HUES48 (cell line): ENCODE data around the gene MEF2D.

Experiments used
- H3K27ac ChIP-seq: one replicate; pipeline ENCODE4 v1.7.0; 2013; ENCODE audit warnings: low read depth, low read length, inconsistent platforms
- H3K27me3 ChIP-seq: 2 replicates; pipeline ENCODE4 v1.6.1; 2013; ENCODE audit warnings: mild to moderate bottlenecking, low read length; ENCODE audit not compliant: control insufficient read depth, insufficient read depth
- H3K36me3 ChIP-seq: 2 replicates; pipeline ENCODE4 v1.6.1; 2013; ENCODE audit warnings: low read length; ENCODE audit not compliant: control insufficient read depth, insufficient read depth
- H3K4me1 ChIP-seq: 2 replicates; pipeline ENCODE4 v1.6.1; 2013; ENCODE audit warnings: mild to moderate bottlenecking, low read length; ENCODE audit not compliant: control insufficient read depth, insufficient read depth
- H3K4me3 ChIP-seq: 2 replicates; pipeline ENCODE4 v1.5.1; 2013; ENCODE audit warnings: mild to moderate bottlenecking, low read depth, low read length
- H3K9ac ChIP-seq: 2 replicates; pipeline ENCODE4 v1.6.1; 2013; ENCODE audit warnings: mild to moderate bottlenecking, low read depth, low read length, moderate library complexity
- H3K9me3 ChIP-seq: 2 replicates; pipeline ENCODE4 v1.6.1; 2013; ENCODE audit warnings: low read length; ENCODE audit not compliant: control insufficient read depth, insufficient read depth

MEF2D gene

GRCh38 chr1:156421939-156422601 is 78.5 kb downstream of the MEF2D start:
- H3K4me3 ChIP-seq = peak overlapping the region; percentile 59

GRCh38 chr1:156421062-156421938 is 79.3 kb downstream of the MEF2D start:
- Histone ChIP-seq H3K4me3 (peak overlapping the region; percentile 59), H3K27ac (peak overlapping the region; percentile 49), H3K27me3 (peaks cover 91% of the 10 kb centered on the region), H3K9me3 (no peaks in the 10 kb centered on the region), H3K4me1 (peaks cover 31% of the 10 kb centered on the region), H3K36me3 (no peaks in the 10 kb centered on the region), H3K9ac (peak overlapping the region; percentile 40; the same call in 1 of the 2 replicates)

More at GRCh38 chr1:156421939-156422601, 78.5 kb downstream of the MEF2D start:
- H3K27ac ChIP-seq = peak overlapping the region; percentile 49
- no peaks in the 10 kb centered on the region for H3K36me3 ChIP-seq
- peaks cover 93% of the 10 kb centered on the region for H3K27me3 ChIP-seq
- peaks cover 31% of the 10 kb centered on the region for H3K4me1 ChIP-seq
- H3K9ac ChIP-seq = 0 out of 2 replicates have a peak overlapping the region, but pooled peaks have one; percentile 11
- no peaks in the 10 kb centered on the region for H3K9me3 ChIP-seq

GRCh38 chr1:156420205-156421061 is 80.1 kb downstream of the MEF2D start:
- Histone ChIP-seq H3K27ac (no peak overlapping the region), H3K4me1 (peaks cover 31% of the 10 kb centered on the region), H3K9me3 (no peaks in the 10 kb centered on the region), H3K4me3 (peak overlapping the region; percentile 59), H3K36me3 (no peaks in the 10 kb centered on the region), H3K27me3 (peaks cover 83% of the 10 kb centered on the region), H3K9ac (no peak overlapping the region)

DNA sequence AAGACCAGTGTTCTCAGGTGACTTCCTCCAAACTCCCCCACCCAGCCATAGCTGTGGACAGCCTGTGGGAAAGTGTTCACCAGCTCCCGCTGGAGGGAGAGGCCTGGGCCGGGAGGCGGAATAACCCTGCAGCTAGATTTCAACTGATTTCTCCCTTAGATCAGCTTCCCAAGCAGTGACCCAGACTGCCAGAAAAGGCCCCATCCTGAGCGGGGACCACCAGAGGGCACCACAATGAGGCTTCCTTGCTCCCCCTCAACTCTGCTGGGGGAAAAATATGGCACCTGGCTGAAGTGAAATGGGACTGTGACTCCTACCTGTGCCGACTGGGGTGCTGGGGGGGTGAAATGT is 80.7 kb downstream of the MEF2D start:
- peaks cover 31% of the 10 kb centered on the region for H3K4me1 ChIP-seq
- H3K4me3 ChIP-seq = peak overlapping the region; percentile 59
- H3K9me3 ChIP-seq = no peaks in the 10 kb centered on the region
- H3K36me3 ChIP-seq = no peaks in the 10 kb centered on the region
- H3K27ac ChIP-seq = no peak overlapping the region
- no peak overlapping the region for H3K9ac ChIP-seq
- H3K27me3 ChIP-seq = peaks cover 77% of the 10 kb centered on the region

- Histone ChIP-seq H3K27ac (no peak overlapping the region), H3K9me3 (no peaks in the 10 kb centered on the region), H3K4me3 (no peak overlapping the region), H3K36me3 (no peaks in the 10 kb centered on the region), H3K4me1 (peaks cover 32% of the 10 kb centered on the region), H3K9ac (no peak overlapping the region), H3K27me3 (peaks cover 64% of the 10 kb centered on the region)
Measured at GRCh38 chr1:156418416-156419070, 82.0 kb downstream of the MEF2D start.

- no peak overlapping the region for H3K9ac ChIP-seq
- H3K36me3 ChIP-seq = no peaks in the 10 kb centered on the region
- H3K9me3 ChIP-seq = no peaks in the 10 kb centered on the region
- H3K27me3 ChIP-seq = peaks cover 54% of the 10 kb centered on the region
- H3K4me3 ChIP-seq = no peak overlapping the region
- H3K4me1 ChIP-seq = peaks cover 36% of the 10 kb centered on the region
- no peak overlapping the region for H3K27ac ChIP-seq
Measured at GRCh38 chr1:156417401-156418020, 83.1 kb downstream of the MEF2D start.

- Histone ChIP-seq H3K27me3 (peaks cover 49% of the 10 kb centered on the region), H3K9me3 (no peaks in the 10 kb centered on the region), H3K4me3 (no peak overlapping the region), H3K36me3 (no peaks in the 10 kb centered on the region), H3K9ac (no peak overlapping the region), H3K4me1 (peaks cover 31% of the 10 kb centered on the region), H3K27ac (no peak overlapping the region)
Measured at GRCh38 chr1:156416993-156417392, 83.6 kb downstream of the MEF2D start.

DNA sequence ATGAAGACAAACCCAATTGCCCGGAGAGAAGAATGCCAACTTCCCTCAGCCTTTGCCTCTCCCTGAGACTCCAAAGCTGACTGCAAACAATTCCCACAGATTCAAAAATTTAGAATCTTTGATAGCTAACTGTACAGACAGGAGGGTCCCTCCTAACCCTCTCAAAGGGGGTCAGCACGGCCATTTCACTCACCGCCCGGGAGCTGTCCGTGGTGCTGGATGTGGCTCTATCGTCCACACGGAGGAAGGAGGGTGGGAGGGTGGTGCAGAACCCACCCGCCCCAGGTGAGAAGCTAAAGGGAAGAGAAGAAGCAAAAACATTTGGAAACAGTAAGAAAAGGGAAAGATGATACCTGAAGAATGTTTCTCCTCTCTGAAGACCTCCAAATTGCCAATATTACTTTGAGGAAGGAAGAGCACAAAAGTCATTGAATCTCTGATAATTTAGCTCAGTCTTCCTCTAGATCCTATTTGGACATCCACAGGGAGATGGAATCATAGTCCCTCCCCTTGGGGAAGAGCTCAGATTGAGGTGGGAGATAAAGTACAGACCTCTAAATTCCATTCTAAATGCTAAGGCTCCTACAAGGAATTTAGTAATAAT is 86.0 kb downstream of the MEF2D start:
- H3K9me3 ChIP-seq = no peaks in the 10 kb centered on the region
- no peak overlapping the region for H3K27ac ChIP-seq
- H3K9ac ChIP-seq = no peak overlapping the region
- peaks cover 22% of the 10 kb centered on the region for H3K4me1 ChIP-seq
- no peaks in the 10 kb centered on the region for H3K36me3 ChIP-seq
- no peak overlapping the region for H3K4me3 ChIP-seq
- peaks cover 26% of the 10 kb centered on the region for H3K27me3 ChIP-seq
